Astrocyte of the spinal cord (primary cell): ENCODE results near the gene SYNGR1.

Source experiments
- DNase-seq: peaks from one replicate; pipeline ENCODE4 v3.0.0; 2011; ENCODE audit warnings: low read depth, low spot score
- H3K4me3 ChIP-seq: 2 replicates; pipeline ENCODE4 v1.5.1; 2011; ENCODE audit warnings: low read depth, mild to moderate bottlenecking, low read length, moderate library complexity
- CTCF ChIP-seq: IDR thresholded peaks from 2 replicates; pipeline ENCODE4 v1.5.1; 2012; ENCODE audit warnings: low read depth, mild to moderate bottlenecking, low read length, inconsistent platforms
- in situ Hi-C: cut with HindIII; loops from 2 replicates; pipeline ENCODE4 v1.10.0; 2017; ENCODE audit warnings: low sequenced_read_pairs

Gene SYNGR1

DNA sequence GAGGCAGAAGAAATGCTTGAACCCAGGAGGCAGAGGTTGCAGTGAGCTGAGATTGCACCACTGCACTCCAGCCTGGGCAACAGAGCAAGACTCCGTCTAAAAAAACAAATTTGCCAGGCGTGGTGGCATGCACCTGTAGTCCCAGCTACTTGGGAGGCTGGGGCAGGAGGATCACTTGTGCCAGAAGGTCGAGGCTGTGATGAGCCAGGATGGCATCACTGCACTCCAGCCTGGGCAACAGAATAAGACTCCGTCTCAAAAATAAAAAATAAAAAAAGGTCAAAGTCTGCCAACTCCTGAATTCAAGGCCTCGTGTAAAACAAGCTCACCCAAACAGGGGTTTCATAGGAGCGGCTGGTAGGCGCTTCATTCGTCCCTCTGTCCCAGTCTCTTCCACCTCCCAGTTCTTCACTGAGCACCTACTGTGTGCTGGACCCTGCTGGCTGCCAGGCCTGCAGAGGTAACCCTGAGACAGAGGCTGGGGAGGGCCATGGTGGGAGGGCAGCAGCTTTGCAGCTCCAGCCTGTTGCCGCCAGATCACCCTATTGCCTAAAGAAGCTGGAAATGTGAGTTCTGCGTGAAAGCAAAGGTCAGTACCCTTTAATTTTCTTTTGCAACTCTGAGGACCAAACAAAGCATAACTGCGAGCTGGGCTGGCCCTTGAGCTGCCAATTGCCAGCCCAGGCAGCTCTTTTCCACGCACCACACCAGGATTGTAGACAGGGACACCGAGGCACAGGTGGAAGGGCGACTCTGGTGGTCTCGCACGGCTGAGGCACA, 45.7 kb upstream of the SYNGR1 start:
- no peak for DNase-seq
- in situ Hi-C loops: no loop called here
- TF ChIP-seq CTCF: no peak
- no peak overlapping the region for H3K4me3 ChIP-seq

- peak; percentile 34 for TF ChIP-seq CTCF
- H3K4me3 ChIP-seq: no peak overlapping the region
- DNase-seq: no peak
- in situ Hi-C loops: no loop called here
These were observed 43.1 kb upstream of the SYNGR1 start for GRCh38 chr22:39306456-39307361.

- peak overlapping the region; percentile 5 for H3K4me3 ChIP-seq
- TF ChIP-seq CTCF: peak; percentile 18
- DNase-seq: peak; percentile 96
- in situ Hi-C loops: no loop called here
These were observed 41.0 kb upstream of the SYNGR1 start for GRCh38 chr22:39308614-39309363.

DNA sequence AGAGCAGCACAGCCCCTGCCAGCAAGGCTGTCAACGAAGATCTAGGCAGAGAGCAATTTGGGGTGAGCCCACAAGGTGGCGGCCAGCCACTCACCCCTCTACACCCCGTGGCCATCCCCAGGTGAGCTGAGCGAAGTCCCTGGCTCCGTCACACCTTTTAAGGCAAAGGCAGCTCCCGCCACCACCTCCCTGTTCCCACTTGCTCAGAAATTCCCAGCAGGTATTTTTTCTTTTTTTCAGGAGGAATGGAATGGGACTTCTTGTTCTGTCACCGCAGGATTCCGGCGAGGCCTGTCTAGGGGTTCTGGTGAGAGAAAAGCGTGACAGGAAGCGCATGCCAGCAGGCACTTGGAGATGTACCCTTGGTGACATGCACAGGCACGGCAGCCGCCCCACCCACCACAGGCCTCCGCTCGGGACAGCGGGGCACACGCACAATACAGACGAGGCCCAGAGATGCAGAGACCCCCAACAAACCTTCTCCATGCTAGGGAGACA, 40.4 kb upstream of the SYNGR1 start:
- H3K4me3 ChIP-seq: no peak overlapping the region
- TF ChIP-seq CTCF: peak; percentile 20
- DNase-seq: no peak
- in situ Hi-C loops: no loop called here

DNA sequence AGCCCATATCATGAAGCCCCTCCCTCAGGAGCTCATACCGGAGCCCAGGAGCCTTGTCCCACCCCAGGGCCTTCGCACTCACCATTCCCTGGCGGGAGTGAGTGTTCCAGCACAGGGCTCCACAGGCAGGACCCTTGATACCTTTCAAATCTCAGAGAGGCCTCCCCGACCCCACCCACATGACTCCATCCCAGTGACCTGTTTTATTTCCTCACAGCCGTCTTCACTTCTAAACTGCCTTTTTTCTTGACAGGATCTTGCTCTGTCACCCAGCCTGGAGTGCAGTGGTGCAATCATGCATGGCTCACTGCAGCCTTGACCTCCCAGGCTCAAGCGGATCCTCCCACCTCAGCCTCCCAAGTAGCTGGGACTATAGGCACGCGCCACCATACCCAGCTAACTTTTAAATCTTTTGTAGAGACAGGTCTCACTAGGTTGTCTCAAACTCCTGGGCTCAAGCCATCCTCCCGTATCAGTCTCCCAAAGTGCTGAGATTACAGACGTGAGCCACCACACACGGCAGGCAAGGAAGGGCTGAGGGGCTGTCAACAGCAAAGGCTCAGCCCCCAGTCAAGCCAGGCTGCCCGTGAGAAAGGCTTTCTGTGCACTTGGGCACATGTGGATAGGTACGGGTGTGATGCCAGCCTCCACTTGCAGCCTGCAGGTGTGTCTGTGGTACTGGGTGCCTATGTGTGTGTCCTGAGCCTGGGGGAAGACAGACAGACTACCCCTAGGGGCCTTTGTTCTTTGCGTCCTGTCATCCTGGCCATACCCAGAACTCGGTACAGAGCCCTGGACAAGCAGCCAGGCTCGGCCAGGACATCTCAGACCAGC, 39.7 kb upstream of the SYNGR1 start:
- in situ Hi-C loops: no loop called here
- H3K4me3 ChIP-seq: no peak overlapping the region
- no peak for TF ChIP-seq CTCF
- DNase-seq: no peak
